H1 (cell line): ENCODE measurements around the gene AGAP1. TPM values are rescaled to one million over a fixed set of nuclear protein-coding genes. Genes with fewer than 3 reads are reported as not detected.

Experiments
- CEBPB ChIP-seq: IDR thresholded peaks from 2 replicates; pipeline ENCODE4 v1.6.1; 2012; ENCODE audit warnings: low read depth, low read length
- CHD7 ChIP-seq: fragments of 300-600 bp; sonication (generic); IDR thresholded peaks from 2 replicates; pipeline ENCODE4 v1.7.1; 2012; ENCODE audit warnings: low read length, moderate library complexity, mild to moderate bottlenecking, inconsistent platforms; ENCODE audit not compliant: insufficient replicate concordance
- HDAC2 ChIP-seq, 2 experiments: fragments of 300-600 bp in 1 of 2; sonication (generic) in 1 of 2; IDR thresholded peaks; 2 replicates each; pipeline ENCODE4 v1.6.1; 2011 to 2012; ENCODE audit warnings: low read depth in 2 of 2, low read length in 2 of 2, mild to moderate bottlenecking in 2 of 2, moderate library complexity in 2 of 2, borderline replicate concordance in 1 of 2, inconsistent platforms in 1 of 2
- NANOG ChIP-seq: IDR thresholded peaks from 2 replicates; pipeline ENCODE4 v1.6.1; 2011; ENCODE audit warnings: low read length, low read depth, mild to moderate bottlenecking, inconsistent platforms; ENCODE audit not compliant: insufficient read depth, poor library complexity, severe bottlenecking
- NRF1 ChIP-seq: IDR thresholded peaks from 2 replicates; pipeline ENCODE4 v1.6.1; 2011; ENCODE audit warnings: mild to moderate bottlenecking, low read depth, low read length, improper control_type of control experiment
- SP1 ChIP-seq: IDR thresholded peaks from 2 replicates; pipeline ENCODE4 v1.6.1; 2011; ENCODE audit warnings: low read depth, low read length
- TBP ChIP-seq: IDR thresholded peaks from 2 replicates; pipeline ENCODE4 v1.6.1; 2011; ENCODE audit warnings: low read depth, low read length, improper control_type of control experiment
- USF2 ChIP-seq: IDR thresholded peaks from 2 replicates; pipeline ENCODE4 v1.6.1; 2011; ENCODE audit warnings: low read length, improper control_type of control experiment
- polyA plus RNA-seq, 7 experiments: library from polyadenylated mRNA; depleted of rRNA in 3 of 7; stranded (reverse) in 5 of 7; unstranded in 2 of 7; fragments of >200 nt in 5 of 7; fragments of 200-250 nt in 2 of 7; gene quantifications; 1 replicate in 5 of 7; 2 replicates in 1 of 7; 4 replicates in 1 of 7; pipeline versions ENCODE4 v1.2.1 to v1.2.3, GENCODE V29; 2011 to 2013; ENCODE audit warnings: missing spikeins in 2 of 7, mixed read lengths in 2 of 7
- total RNA-seq: library from RNA; stranded (reverse); fragmentation: NEBNext Ultra II Directional; extraction: Animal tissue kit (Norgen Biotek cat#: 25700); gene quantifications from 2 replicates; pipeline ENCODE4 v1.2.1, GENCODE V29; 2021

AGAP1 gene
- total and polyA plus RNA-seq, 2 of the 8 experiments (the other 6 are each of a cell fraction or from before 2014, with no cell fraction given) = 18.1 to 39.4 TPM

DNA sequence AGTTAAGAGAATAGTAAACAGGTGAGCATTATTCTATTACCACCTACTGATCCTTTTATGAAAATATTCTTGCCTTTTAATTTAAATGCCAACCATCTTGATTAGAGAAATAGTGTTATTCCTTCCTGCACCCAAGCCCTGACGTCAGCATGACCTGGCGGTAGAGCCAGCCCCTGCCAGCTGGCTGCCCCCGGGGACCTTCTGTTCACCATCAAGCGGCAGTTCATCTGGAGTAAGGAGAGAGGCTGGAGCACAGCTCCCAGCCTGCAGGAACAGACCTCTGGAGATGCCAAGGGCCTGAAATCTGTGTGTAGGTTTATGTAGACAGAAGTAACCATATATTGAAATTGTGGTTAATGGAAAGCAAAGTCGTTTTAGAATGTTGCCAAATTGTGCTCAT, 502.6 kb downstream of the AGAP1 start (continued):
- no peak for TF ChIP-seq CHD7
- no peak for TF ChIP-seq HDAC2 (IDR thresholded peaks at IDR 0.05; ENCODE audit: borderline replicate concordance in 1 of 2, low read depth in 2 of 2, low read length in 2 of 2)
- TF ChIP-seq NRF1 = no peak
- no peak for TF ChIP-seq NANOG
- no peak for TF ChIP-seq USF2
- no peak for TF ChIP-seq SP1
- TF ChIP-seq TBP = no peak
- no peak for TF ChIP-seq CEBPB
